A673 (cell line): ENCODE data around the gene GABRG1. TPM values are rescaled to one million over a fixed set of nuclear protein-coding genes. Genes with fewer than 3 reads are reported as not detected.

Source experiments
- BruUV-seq: library from RNA; stranded (reverse); fragments of 400-500 nt; replicated peaks from 2 replicates; lab custom pipeline; 2021; lab: Mats Ljungman, UMichigan
- CTCF ChIA-PET: fragments of 300-600 bp; sonication (Branson Sonifier 250); formaldehyde crosslinking; loops from one replicate; lab custom pipeline; 2022; ENCODE audit warnings: antibody characterized with exemption; lab: Charles Lee
- POLR2A ChIA-PET: fragments of 300-600 bp; sonication (Branson Sonifier 250); formaldehyde crosslinking; loops from one replicate; lab custom pipeline; 2022; ENCODE audit warnings: antibody characterized with exemption; ENCODE audit not compliant: low non-redundant PET; lab: Charles Lee
- DNase-seq: peaks from one replicate; pipeline ENCODE4 v3.0.0-alpha.2; 2015; ENCODE audit warnings: low spot score
- H3K27ac ChIP-seq: fragments of 200-600 bp; sonication (generic); 2 replicates; pipeline ENCODE4 v1.5.1; 2016; ENCODE audit warnings: mixed run types, low read depth, mild to moderate bottlenecking, mixed read lengths, antibody characterized with exemption, low read length; ENCODE audit not compliant: poor library complexity, severe bottlenecking
- H3K27me3 ChIP-seq: fragments of 200-600 bp; sonication (generic); replicated peaks from 2 replicates; pipeline ENCODE4 v1.6.1; 2017; ENCODE audit warnings: mixed run types, low read depth, mild to moderate bottlenecking, mixed read lengths, antibody characterized with exemption, low read length; ENCODE audit not compliant: insufficient read depth, poor library complexity
- H3K36me3 ChIP-seq: fragments of 200-600 bp; sonication (generic); 2 replicates; pipeline ENCODE4 v1.6.1; 2016; ENCODE audit warnings: mixed run types, mild to moderate bottlenecking, mixed read lengths, antibody characterized with exemption, low read length; ENCODE audit not compliant: insufficient read depth, poor library complexity, severe bottlenecking
- H3K4me1 ChIP-seq: fragments of 200-600 bp; sonication (generic); 2 replicates; pipeline ENCODE4 v1.6.1; 2017; ENCODE audit warnings: mixed run types, mild to moderate bottlenecking, mixed read lengths, antibody characterized with exemption, low read length; ENCODE audit not compliant: insufficient read depth, poor library complexity, severe bottlenecking
- H3K4me3 ChIP-seq: fragments of 200-600 bp; sonication (generic); 2 replicates; pipeline ENCODE4 v1.5.1; 2016; ENCODE audit warnings: low read depth, mixed run types, mild to moderate bottlenecking, mixed read lengths, low read length; ENCODE audit not compliant: poor library complexity, severe bottlenecking
- H3K9me3 ChIP-seq: fragments of 200-600 bp; sonication (generic); 2 replicates; pipeline ENCODE4 v1.6.1; 2016; ENCODE audit warnings: mixed run types, low read depth, mild to moderate bottlenecking, mixed read lengths, antibody characterized with exemption, low read length; ENCODE audit not compliant: poor library complexity, severe bottlenecking
- CTCF ChIP-seq: fragments of 300-800, 200-600 bp; sonication (generic); conservative IDR thresholded peaks from 2 replicates; pipeline ENCODE4 v1.5.1; 2017; ENCODE audit warnings: low read depth, mild to moderate bottlenecking, antibody characterized with exemption, low read length, moderate library complexity, mixed read lengths
- EZH2 ChIP-seq: fragments of 200-600 bp; sonication (generic); IDR thresholded peaks from 2 replicates; pipeline ENCODE4 v1.6.1; 2017; ENCODE audit warnings: borderline replicate concordance, low read depth, mild to moderate bottlenecking, mixed read lengths, antibody characterized with exemption, low read length; ENCODE audit not compliant: poor library complexity, severe bottlenecking
- intact Hi-C: fragments of 100-400 bp; cut with micrococcal nuclease; formaldehyde crosslinking; loops from one replicate; pipeline ENCODE4 v1.10.0; 2022; ENCODE audit not compliant: unreplicated experiment
- total RNA-seq: library from RNA; stranded (reverse); gene quantifications from 2 replicates; pipeline ENCODE4 v1.2.3, GENCODE V29; 2021

GABRG1 gene
- total RNA-seq, 1 experiment from 2014 or later: not detected

- ChIA-PET POLR2A (no interaction called here), CTCF (no interaction called here)
- no peak overlapping the region for H3K4me3 ChIP-seq
- no peak overlapping the region for H3K27ac ChIP-seq
- H3K9me3 ChIP-seq: no peaks in the 10 kb centered on the region
- no peak for TF ChIP-seq EZH2
- TF ChIP-seq CTCF: no peak
- no peak for DNase-seq
- intact Hi-C loops: no loop called here
- H3K27me3 ChIP-seq: no peaks in the 10 kb centered on the region
- H3K4me1 ChIP-seq: no peaks in the 10 kb centered on the region
- H3K36me3 ChIP-seq: no peaks in the 10 kb centered on the region
- BruUV-seq: no TSS peak
Observed at GRCh38 chr4:45987858-45988257, 136.0 kb downstream of the GABRG1 start.
